ENCODE results near the gene KIF11.

- TF ChIP-seq TMF1 (CRISPR knock-in tag; IDR thresholded peaks at IDR 0.05; ENCODE audit: low read depth): no peak
- TF ChIP-seq ZKSCAN8 (CRISPR knock-in tag; IDR thresholded peaks at IDR 0.05; ENCODE audit: borderline replicate concordance): no peak
- TF ChIP-seq CTCF (CRISPR knock-in tag; IDR thresholded peaks at IDR 0.05): no peak
- no peak for TF ChIP-seq POLR2A (IDR thresholded peaks at IDR 0.05; ENCODE audit: insufficient read depth in 1 of 2, low read depth in 2 of 2, low read length in 2 of 2)
Measured at GRCh38 chr10:92667078-92667477, 74.1 kb downstream of the KIF11 start.

All from HepG2 (cell line).